HG03342 (cell line): ENCODE results near the gene SMARCC2.

Experiments used
- ATAC-seq: cut with Tn5 transposase; IDR thresholded peaks from one replicate; pipeline ENCODE4 v1.9.1; 2021; ENCODE audit warnings: mild to moderate bottlenecking, moderate library complexity; ENCODE audit not compliant: unreplicated experiment

Gene SMARCC2

GRCh38 chr12:56189099-56189917 is at the start of gene SMARCC2:
SMARCC2 (minus strand) TSS chr12:56189483; CDS start chr12:56189461, 22 bp downstream.
- peak; percentile 67 for ATAC-seq

GRCh38 chr12:56237552-56237951 is 48.3 kb upstream of the SMARCC2 start:
- ATAC-seq = no peak

- no peak for ATAC-seq
Measured at GRCh38 chr12:56236985-56237384, 47.7 kb upstream of the SMARCC2 start.

GRCh38 chr12:56236091-56236490 is 46.8 kb upstream of the SMARCC2 start:
- no peak for ATAC-seq

- ATAC-seq = no peak
Measured at GRCh38 chr12:56234746-56235436, 45.6 kb upstream of the SMARCC2 start.

GRCh38 chr12:56231184-56231582 is 41.9 kb upstream of the SMARCC2 start:
- ATAC-seq = no peak

GRCh38 chr12:56230432-56231183 is 41.3 kb upstream of the SMARCC2 start:
- ATAC-seq = no peak

- ATAC-seq = no peak
Measured at GRCh38 chr12:56229916-56230431, 40.7 kb upstream of the SMARCC2 start, which contains the start of gene SLC39A5. SLC39A5 (plus strand) TSS chr12:56230051; CDS start chr12:56231275, 1,224 bp downstream.

GRCh38 chr12:56229082-56229481 is 39.8 kb upstream of the SMARCC2 start:
- ATAC-seq = no peak

GRCh38 chr12:56224954-56225353 is 35.7 kb upstream of the SMARCC2 start:
- no peak for ATAC-seq

- ATAC-seq = peak; percentile 74
Measured at GRCh38 chr12:56224102-56224701, 34.9 kb upstream of the SMARCC2 start, which contains the start of gene NABP2. NABP2 (plus strand) TSS chr12:56224342; CDS start chr12:56224857, 515 bp downstream.

- no peak for ATAC-seq
Measured at GRCh38 chr12:56223571-56224101, 34.4 kb upstream of the SMARCC2 start.

- no peak for ATAC-seq
Measured at GRCh38 chr12:56222531-56222895, 33.2 kb upstream of the SMARCC2 start.

- peak; percentile 80 for ATAC-seq
Measured at GRCh38 chr12:56221757-56222530, 32.7 kb upstream of the SMARCC2 start, which contains the start of gene RNF41. RNF41 (minus strand) TSS chr12:56221922; CDS start chr12:56214047, 7,875 bp downstream.

- peak; percentile 27 for ATAC-seq
Measured at GRCh38 chr12:56221232-56221756, 32.0 kb upstream of the SMARCC2 start.

GRCh38 chr12:56220611-56221231 is 31.4 kb upstream of the SMARCC2 start:
- no peak for ATAC-seq

GRCh38 chr12:56219840-56220239 is 30.6 kb upstream of the SMARCC2 start:
- no peak for ATAC-seq

GRCh38 chr12:56216461-56216860 is 27.2 kb upstream of the SMARCC2 start:
- no peak for ATAC-seq

- ATAC-seq = no peak
Measured at GRCh38 chr12:56213878-56214277, 24.6 kb upstream of the SMARCC2 start.
